Liver (tissue), 9 donors: ENCODE results near the gene SLC38A10. TPM values are rescaled to one million over a fixed set of nuclear protein-coding genes. Genes with fewer than 3 reads are reported as not detected.

ENCODE experiments used
- DNase-seq: peaks from one replicate; pipeline ENCODE4 v3.0.0-alpha.2; 2017; ENCODE audit warnings: low spot score
- H3K27ac ChIP-seq, 2 donors: one replicate each; pipeline ENCODE4 v1.7.0; 2013; ENCODE audit warnings: inconsistent platforms in 2 of 2, low read length in 2 of 2, control low read depth in 1 of 2, low read depth in 1 of 2, mild to moderate bottlenecking in 1 of 2
- H3K27me3 ChIP-seq, 4 donors: one replicate each; pipeline versions ENCODE4 v1.6.1 to v1.7.0; 2013; ENCODE audit warnings: low read length in 3 of 4, inconsistent platforms in 1 of 4, mild to moderate bottlenecking in 1 of 4, moderate library complexity in 1 of 4; ENCODE audit not compliant: control insufficient read depth in 4 of 4, insufficient read depth in 4 of 4
- H3K36me3 ChIP-seq, 4 donors: one replicate each; pipeline versions ENCODE4 v1.6.1 to v1.7.0; 2013; ENCODE audit warnings: low read length in 3 of 4, mild to moderate bottlenecking in 3 of 4, low read depth in 1 of 4, moderate library complexity in 1 of 4; ENCODE audit not compliant: control insufficient read depth in 4 of 4, insufficient read depth in 3 of 4
- H3K4me1 ChIP-seq, 4 donors: one replicate each; pipeline versions ENCODE4 v1.6.1 to v1.7.0; 2013; ENCODE audit warnings: low read length in 3 of 4, mild to moderate bottlenecking in 3 of 4, moderate library complexity in 1 of 4; ENCODE audit not compliant: control insufficient read depth in 4 of 4, insufficient read depth in 4 of 4
- H3K4me3 ChIP-seq, 3 donors: one replicate each; pipeline versions ENCODE4 v1.6.1 to v1.7.0; 2013; ENCODE audit warnings: low read length in 3 of 3, control low read depth in 1 of 3, low read depth in 1 of 3, mild to moderate bottlenecking in 1 of 3
- H3K9ac ChIP-seq, 2 donors: one replicate each; pipeline ENCODE4 v1.7.0; 2013; ENCODE audit warnings: low read length in 2 of 2, mild to moderate bottlenecking in 2 of 2, moderate library complexity in 2 of 2, control low read depth in 1 of 2, low read depth in 1 of 2
- H3K9me3 ChIP-seq, 4 donors: one replicate each; pipeline versions ENCODE4 v1.6.1 to v1.7.0; 2013; ENCODE audit warnings: low read length in 3 of 4; ENCODE audit not compliant: control insufficient read depth in 4 of 4
- EGR1 ChIP-seq, 2 donors: IDR thresholded peaks; 2 replicates each; pipeline ENCODE4 v1.6.1; 2016 to 2018; ENCODE audit warnings: antibody characterized with exemption in 2 of 2, low read depth in 2 of 2
- FOXA2 ChIP-seq: IDR thresholded peaks from 2 replicates; pipeline ENCODE4 v1.6.1; 2016; ENCODE audit warnings: antibody characterized with exemption
- GABPA ChIP-seq, 2 donors: IDR thresholded peaks in 1 of 2; conservative IDR thresholded peaks in 1 of 2; 2 replicates each; pipeline ENCODE4 v1.6.1; 2016; ENCODE audit warnings: antibody characterized with exemption in 2 of 2, mild to moderate bottlenecking in 1 of 2, moderate library complexity in 1 of 2
- HNF4A ChIP-seq, 2 donors: conservative IDR thresholded peaks; 2 replicates each; pipeline ENCODE4 v1.6.1; 2016; ENCODE audit warnings: antibody characterized with exemption in 2 of 2, mild to moderate bottlenecking in 2 of 2
- HNF4G ChIP-seq: IDR thresholded peaks from 2 replicates; pipeline ENCODE4 v1.6.1; 2016; ENCODE audit warnings: antibody characterized with exemption
- JUND ChIP-seq, 2 donors: IDR thresholded peaks; 2 replicates each; pipeline ENCODE4 v1.6.1; 2016; ENCODE audit warnings: antibody characterized with exemption in 2 of 2
- MAX ChIP-seq: IDR thresholded peaks from 2 replicates; pipeline ENCODE4 v1.6.1; 2016; ENCODE audit warnings: antibody characterized with exemption
- NR2F2 ChIP-seq: IDR thresholded peaks from 2 replicates; pipeline ENCODE4 v1.6.1; 2016; ENCODE audit warnings: antibody characterized with exemption
- RAD21 ChIP-seq, 2 donors: IDR thresholded peaks; 2 replicates each; pipeline ENCODE4 v1.6.1; 2016; ENCODE audit warnings: antibody characterized with exemption in 2 of 2, mild to moderate bottlenecking in 2 of 2
- RXRA ChIP-seq, 2 donors: IDR thresholded peaks; 2 replicates each; pipeline ENCODE4 v1.6.1; 2017 to 2018; ENCODE audit warnings: antibody characterized with exemption in 2 of 2, mild to moderate bottlenecking in 1 of 2
- SP1 ChIP-seq: IDR thresholded peaks from 2 replicates; pipeline ENCODE4 v1.6.1; 2018; ENCODE audit warnings: antibody characterized with exemption, mild to moderate bottlenecking
- TAF1 ChIP-seq: conservative IDR thresholded peaks from 2 replicates; pipeline ENCODE4 v1.6.1; 2016; ENCODE audit warnings: antibody characterized with exemption, mild to moderate bottlenecking
- YY1 ChIP-seq: IDR thresholded peaks from 2 replicates; pipeline ENCODE4 v1.6.1; 2016; ENCODE audit warnings: antibody characterized with exemption, mild to moderate bottlenecking
- WGBS: extraction: QIAGEN DNeasy Blood & Tissue Kit; methylation state at CpG from one replicate; pipeline ENCODE4 v1.1.7; 2013; 5-methylcytosine and 5-hydroxymethylcytosine counted together
- polyA plus RNA-seq, 2 donors: library from polyadenylated mRNA; stranded (reverse) in 1 of 2; unstranded in 1 of 2; fragments of 200-250 nt in 1 of 2; fragments of >200 nt in 1 of 2; fragmentation: Nextera tagmentation in 1 of 2; extraction: Ambion mirVana in 1 of 2; gene quantifications; one replicate each; pipeline versions ENCODE4 v1.2.1 to v1.2.3, GENCODE V29; 2013 to 2015
- total RNA-seq, 2 donors: library from RNA; depleted of rRNA; stranded (reverse); fragments of >200 nt; gene quantifications; one replicate each; pipeline ENCODE4 v1.2.3, GENCODE V29; 2014
- TF ChIP-seq, protein P1 (sequence below): fragments of 150-350 bp; IDR thresholded peaks from 2 replicates; pipeline ENCODE4 v1.5.1; 2017; ENCODE audit warnings: improper control_type of control experiment, low read depth, low read length; ENCODE audit not compliant: missing input control
- TF ChIP-seq, protein P2 (sequence below): IDR thresholded peaks from 2 replicates; pipeline ENCODE4 v1.6.1; 2016; ENCODE audit warnings: antibody characterized with exemption
- TF ChIP-seq, protein P3 (sequence below): IDR thresholded peaks from 2 replicates; pipeline ENCODE4 v1.6.1; 2016; ENCODE audit warnings: antibody characterized with exemption
- TF ChIP-seq, protein P4 (sequence below): IDR thresholded peaks from 2 replicates; pipeline ENCODE4 v1.6.1; 2016; ENCODE audit warnings: antibody characterized with exemption, mild to moderate bottlenecking
- donor health status: healthy.
- donor health status: healthy.
- donor health status: healthy.
- donor health status: healthy.
- donor health status: healthy.

The SLC38A10 gene
- total and polyA plus RNA-seq, 4 donors, result 29.3 to 117 (median 54.7) TPM

- Histone ChIP-seq H3K4me1 (peaks cover 0 to 4% (median 0%) of the 10 kb centered on the region in 4 donors), H3K9ac (no peak overlapping the region), H3K9me3 (no peaks in the 10 kb centered on the region), H3K4me3 (no peak overlapping the region), H3K36me3 (peaks cover 0 to 29% (median 19%) of the 10 kb centered on the region in 4 donors), H3K27me3 (no peaks in the 10 kb centered on the region), H3K27ac (no peak overlapping the region)
- 84% methylated on average over 29 of the region's 29 CpGs for WGBS
- DNase-seq, result no peak
- TF ChIP-seq, protein P1, sequence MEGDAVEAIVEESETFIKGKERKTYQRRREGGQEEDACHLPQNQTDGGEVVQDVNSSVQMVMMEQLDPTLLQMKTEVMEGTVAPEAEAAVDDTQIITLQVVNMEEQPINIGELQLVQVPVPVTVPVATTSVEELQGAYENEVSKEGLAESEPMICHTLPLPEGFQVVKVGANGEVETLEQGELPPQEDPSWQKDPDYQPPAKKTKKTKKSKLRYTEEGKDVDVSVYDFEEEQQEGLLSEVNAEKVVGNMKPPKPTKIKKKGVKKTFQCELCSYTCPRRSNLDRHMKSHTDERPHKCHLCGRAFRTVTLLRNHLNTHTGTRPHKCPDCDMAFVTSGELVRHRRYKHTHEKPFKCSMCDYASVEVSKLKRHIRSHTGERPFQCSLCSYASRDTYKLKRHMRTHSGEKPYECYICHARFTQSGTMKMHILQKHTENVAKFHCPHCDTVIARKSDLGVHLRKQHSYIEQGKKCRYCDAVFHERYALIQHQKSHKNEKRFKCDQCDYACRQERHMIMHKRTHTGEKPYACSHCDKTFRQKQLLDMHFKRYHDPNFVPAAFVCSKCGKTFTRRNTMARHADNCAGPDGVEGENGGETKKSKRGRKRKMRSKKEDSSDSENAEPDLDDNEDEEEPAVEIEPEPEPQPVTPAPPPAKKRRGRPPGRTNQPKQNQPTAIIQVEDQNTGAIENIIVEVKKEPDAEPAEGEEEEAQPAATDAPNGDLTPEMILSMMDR, result no peak
- TF ChIP-seq SP1 (no peak), GABPA (IDR thresholded peaks at IDR 0.05 in 1 of 2, conservative IDR thresholded peaks at IDR 0.05 in 1 of 2) (no peak), TAF1 (no peak), RAD21 (IDR thresholded peaks at IDR 0.05) (no peak), EGR1 (IDR thresholded peaks at IDR 0.05; ENCODE audit: low read depth in 2 of 2) (no peak), FOXA2 (no peak), JUND (IDR thresholded peaks at IDR 0.05) (no peak), HNF4A (conservative IDR thresholded peaks at IDR 0.05) (no peak), NR2F2 (no peak), YY1 (no peak), HNF4G (no peak), MAX (no peak), RXRA (IDR thresholded peaks at IDR 0.05) (no peak)
- TF ChIP-seq, protein P2, sequence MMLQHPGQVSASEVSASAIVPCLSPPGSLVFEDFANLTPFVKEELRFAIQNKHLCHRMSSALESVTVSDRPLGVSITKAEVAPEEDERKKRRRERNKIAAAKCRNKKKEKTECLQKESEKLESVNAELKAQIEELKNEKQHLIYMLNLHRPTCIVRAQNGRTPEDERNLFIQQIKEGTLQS, result no peak
- TF ChIP-seq, protein P3, sequence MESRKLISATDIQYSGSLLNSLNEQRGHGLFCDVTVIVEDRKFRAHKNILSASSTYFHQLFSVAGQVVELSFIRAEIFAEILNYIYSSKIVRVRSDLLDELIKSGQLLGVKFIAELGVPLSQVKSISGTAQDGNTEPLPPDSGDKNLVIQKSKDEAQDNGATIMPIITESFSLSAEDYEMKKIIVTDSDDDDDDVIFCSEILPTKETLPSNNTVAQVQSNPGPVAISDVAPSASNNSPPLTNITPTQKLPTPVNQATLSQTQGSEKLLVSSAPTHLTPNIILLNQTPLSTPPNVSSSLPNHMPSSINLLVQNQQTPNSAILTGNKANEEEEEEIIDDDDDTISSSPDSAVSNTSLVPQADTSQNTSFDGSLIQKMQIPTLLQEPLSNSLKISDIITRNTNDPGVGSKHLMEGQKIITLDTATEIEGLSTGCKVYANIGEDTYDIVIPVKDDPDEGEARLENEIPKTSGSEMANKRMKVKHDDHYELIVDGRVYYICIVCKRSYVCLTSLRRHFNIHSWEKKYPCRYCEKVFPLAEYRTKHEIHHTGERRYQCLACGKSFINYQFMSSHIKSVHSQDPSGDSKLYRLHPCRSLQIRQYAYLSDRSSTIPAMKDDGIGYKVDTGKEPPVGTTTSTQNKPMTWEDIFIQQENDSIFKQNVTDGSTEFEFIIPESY, result no peak
- TF ChIP-seq, protein P4, sequence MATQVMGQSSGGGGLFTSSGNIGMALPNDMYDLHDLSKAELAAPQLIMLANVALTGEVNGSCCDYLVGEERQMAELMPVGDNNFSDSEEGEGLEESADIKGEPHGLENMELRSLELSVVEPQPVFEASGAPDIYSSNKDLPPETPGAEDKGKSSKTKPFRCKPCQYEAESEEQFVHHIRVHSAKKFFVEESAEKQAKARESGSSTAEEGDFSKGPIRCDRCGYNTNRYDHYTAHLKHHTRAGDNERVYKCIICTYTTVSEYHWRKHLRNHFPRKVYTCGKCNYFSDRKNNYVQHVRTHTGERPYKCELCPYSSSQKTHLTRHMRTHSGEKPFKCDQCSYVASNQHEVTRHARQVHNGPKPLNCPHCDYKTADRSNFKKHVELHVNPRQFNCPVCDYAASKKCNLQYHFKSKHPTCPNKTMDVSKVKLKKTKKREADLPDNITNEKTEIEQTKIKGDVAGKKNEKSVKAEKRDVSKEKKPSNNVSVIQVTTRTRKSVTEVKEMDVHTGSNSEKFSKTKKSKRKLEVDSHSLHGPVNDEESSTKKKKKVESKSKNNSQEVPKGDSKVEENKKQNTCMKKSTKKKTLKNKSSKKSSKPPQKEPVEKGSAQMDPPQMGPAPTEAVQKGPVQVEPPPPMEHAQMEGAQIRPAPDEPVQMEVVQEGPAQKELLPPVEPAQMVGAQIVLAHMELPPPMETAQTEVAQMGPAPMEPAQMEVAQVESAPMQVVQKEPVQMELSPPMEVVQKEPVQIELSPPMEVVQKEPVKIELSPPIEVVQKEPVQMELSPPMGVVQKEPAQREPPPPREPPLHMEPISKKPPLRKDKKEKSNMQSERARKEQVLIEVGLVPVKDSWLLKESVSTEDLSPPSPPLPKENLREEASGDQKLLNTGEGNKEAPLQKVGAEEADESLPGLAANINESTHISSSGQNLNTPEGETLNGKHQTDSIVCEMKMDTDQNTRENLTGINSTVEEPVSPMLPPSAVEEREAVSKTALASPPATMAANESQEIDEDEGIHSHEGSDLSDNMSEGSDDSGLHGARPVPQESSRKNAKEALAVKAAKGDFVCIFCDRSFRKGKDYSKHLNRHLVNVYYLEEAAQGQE, result no peak
Measured at GRCh38 chr17:81251709-81252301, 43.3 kb downstream of the SLC38A10 start.
